ENCODE data around the gene SEZ6L. TPM values are rescaled to one million over a fixed set of nuclear protein-coding genes. Genes with fewer than 3 reads are reported as not detected.

SEZ6L gene
- total RNA-seq, 1 donor from 2014 or later, result 0.05 TPM

DNA sequence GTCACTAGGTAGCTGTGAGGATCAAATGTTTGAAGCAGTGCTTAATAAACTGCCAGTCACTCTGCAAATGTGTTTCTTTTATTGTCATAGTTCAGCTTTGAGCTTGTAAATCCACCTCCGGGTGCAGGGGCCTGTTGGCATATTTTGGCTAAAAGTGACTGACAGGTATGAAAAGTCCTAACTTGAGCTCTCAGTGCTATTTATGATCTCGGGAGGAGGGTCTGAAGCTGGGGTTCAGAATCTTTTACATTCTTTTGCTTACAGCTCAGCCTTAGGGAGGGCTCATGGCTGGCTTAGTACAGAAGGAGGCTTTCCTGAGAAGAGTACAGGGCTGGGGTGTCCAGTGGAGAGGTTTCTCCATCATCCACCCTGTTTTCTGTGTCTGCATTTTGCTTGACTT, 261.3 kb downstream of the SEZ6L start:
- no peak for DNase-seq (ENCODE audit: low spot score)
- peaks cover 8% of the 10 kb centered on the region for H3K36me3 Mint-ChIP-seq (ENCODE audit: low read depth)
- H3K4me1 Mint-ChIP-seq (ENCODE audit: low read depth), result peaks cover 27% of the 10 kb centered on the region
- H3K9me3 Mint-ChIP-seq (ENCODE audit: low read depth), result no peaks in the 10 kb centered on the region
- peak overlapping the region; percentile 58 for H3K27ac Mint-ChIP-seq (ENCODE audit: unreplicated experiment)
- H3K4me3 Mint-ChIP-seq (ENCODE audit: unreplicated experiment), result peak overlapping the region; percentile 73
- H3K27me3 Mint-ChIP-seq (ENCODE audit: low read depth), result peaks cover 8% of the 10 kb centered on the region
- TF ChIP-seq, protein P1, sequence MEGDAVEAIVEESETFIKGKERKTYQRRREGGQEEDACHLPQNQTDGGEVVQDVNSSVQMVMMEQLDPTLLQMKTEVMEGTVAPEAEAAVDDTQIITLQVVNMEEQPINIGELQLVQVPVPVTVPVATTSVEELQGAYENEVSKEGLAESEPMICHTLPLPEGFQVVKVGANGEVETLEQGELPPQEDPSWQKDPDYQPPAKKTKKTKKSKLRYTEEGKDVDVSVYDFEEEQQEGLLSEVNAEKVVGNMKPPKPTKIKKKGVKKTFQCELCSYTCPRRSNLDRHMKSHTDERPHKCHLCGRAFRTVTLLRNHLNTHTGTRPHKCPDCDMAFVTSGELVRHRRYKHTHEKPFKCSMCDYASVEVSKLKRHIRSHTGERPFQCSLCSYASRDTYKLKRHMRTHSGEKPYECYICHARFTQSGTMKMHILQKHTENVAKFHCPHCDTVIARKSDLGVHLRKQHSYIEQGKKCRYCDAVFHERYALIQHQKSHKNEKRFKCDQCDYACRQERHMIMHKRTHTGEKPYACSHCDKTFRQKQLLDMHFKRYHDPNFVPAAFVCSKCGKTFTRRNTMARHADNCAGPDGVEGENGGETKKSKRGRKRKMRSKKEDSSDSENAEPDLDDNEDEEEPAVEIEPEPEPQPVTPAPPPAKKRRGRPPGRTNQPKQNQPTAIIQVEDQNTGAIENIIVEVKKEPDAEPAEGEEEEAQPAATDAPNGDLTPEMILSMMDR (IDR thresholded peaks at IDR 0.05), result no peak

- peak overlapping the region; percentile 45 for H3K27ac Mint-ChIP-seq (ENCODE audit: unreplicated experiment)
- H3K4me1 Mint-ChIP-seq (ENCODE audit: low read depth), result peaks cover 27% of the 10 kb centered on the region
- TF ChIP-seq, protein P1 (IDR thresholded peaks at IDR 0.05), result no peak
- peaks cover 5% of the 10 kb centered on the region for H3K27me3 Mint-ChIP-seq (ENCODE audit: low read depth)
- no peaks in the 10 kb centered on the region for H3K9me3 Mint-ChIP-seq (ENCODE audit: low read depth)
- no peak overlapping the region for H3K4me3 Mint-ChIP-seq (ENCODE audit: unreplicated experiment)
- DNase-seq (ENCODE audit: low spot score), result no peak
- H3K36me3 Mint-ChIP-seq (ENCODE audit: low read depth), result peaks cover 8% of the 10 kb centered on the region
These were observed 262.2 kb downstream of the SEZ6L start for GRCh38 chr22:26431261-26431995.

- H3K27ac Mint-ChIP-seq (ENCODE audit: unreplicated experiment), result no peak overlapping the region
- no peak for DNase-seq (ENCODE audit: low spot score)
- H3K4me3 Mint-ChIP-seq (ENCODE audit: unreplicated experiment), result no peak overlapping the region
- no peaks in the 10 kb centered on the region for H3K9me3 Mint-ChIP-seq (ENCODE audit: low read depth)
- peaks cover 8% of the 10 kb centered on the region for H3K36me3 Mint-ChIP-seq (ENCODE audit: low read depth)
- TF ChIP-seq, protein P1 (IDR thresholded peaks at IDR 0.05), result no peak
- H3K27me3 Mint-ChIP-seq (ENCODE audit: low read depth), result no peaks in the 10 kb centered on the region
- peaks cover 27% of the 10 kb centered on the region for H3K4me1 Mint-ChIP-seq (ENCODE audit: low read depth)
These were observed 263.5 kb downstream of the SEZ6L start for GRCh38 chr22:26432619-26433311.
